Type B pancreatic cell (in vitro differentiated cells): ENCODE measurements around the gene MLH3. TPM values are rescaled to one million over a fixed set of nuclear protein-coding genes. Genes with fewer than 3 reads are reported as not detected.
"Not testable (repeated sequence)": the region's sequence is repeated elsewhere in the genome, so short reads cannot be mapped to it uniquely, and the experiment has no call there.

Source experiments
- DNase-seq: peaks from one replicate; pipeline ENCODE4 v3.0.0; 2021; ENCODE audit warnings: mixed read lengths; ENCODE audit not compliant: unreplicated experiment; ENCODE audit errors: extremely low spot score
- H3K27ac Mint-ChIP-seq: 2 replicates; pipeline ENCODE4 v1.8.0; 2021; ENCODE audit warnings: mild to moderate bottlenecking, mixed read lengths
- H3K27me3 Mint-ChIP-seq: 2 replicates; pipeline ENCODE4 v1.8.0; 2021; ENCODE audit warnings: mixed read lengths
- H3K36me3 Mint-ChIP-seq: 2 replicates; pipeline ENCODE4 v1.8.0; 2021; ENCODE audit warnings: mixed read lengths
- H3K4me1 Mint-ChIP-seq: one replicate; pipeline ENCODE4 v1.8.0; 2021; ENCODE audit warnings: mixed read lengths; ENCODE audit not compliant: unreplicated experiment
- H3K4me3 Mint-ChIP-seq: 2 replicates; pipeline ENCODE4 v1.8.0; 2021; ENCODE audit warnings: mild to moderate bottlenecking, mixed read lengths
- H3K9me3 Mint-ChIP-seq: 2 replicates; pipeline ENCODE4 v1.8.0; 2021; ENCODE audit warnings: mixed read lengths
- total RNA-seq: library from RNA; stranded (reverse); gene quantifications from 2 replicates; pipeline ENCODE4 v1.2.1, GENCODE V29; 2021; ENCODE audit warnings: low replicate concordance
- TF ChIP-seq, protein P1 (sequence below): fragments of 200-600 bp; sonication (generic); conservative IDR thresholded peaks from 2 replicates; pipeline ENCODE4 v1.5.0; 2021; ENCODE audit warnings: antibody characterized with exemption, mild to moderate bottlenecking

The MLH3 gene
- total RNA-seq, 1 donor from 2014 or later, result 28.5 TPM

DNA sequence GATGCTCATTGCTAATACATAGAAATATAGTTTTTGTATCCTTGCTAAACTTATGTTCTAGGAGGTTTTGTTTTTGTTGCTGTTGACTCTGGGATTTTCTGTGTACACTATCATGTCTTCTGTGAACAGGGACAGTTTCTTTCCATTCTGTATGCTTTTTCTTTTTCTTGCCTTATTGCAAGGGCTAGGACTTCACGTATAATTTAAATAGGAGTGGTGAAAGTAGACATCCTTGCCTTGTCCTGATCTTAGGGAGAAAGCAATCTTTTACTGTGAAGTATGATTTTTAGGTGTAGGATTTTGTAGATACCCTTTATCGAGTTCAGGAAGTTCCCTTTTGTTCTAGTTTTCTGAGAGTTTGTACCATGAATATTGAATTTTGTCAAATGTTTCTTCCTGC, 50.0 kb downstream of the MLH3 start:
- H3K36me3 Mint-ChIP-seq, result peaks cover 12% of the 10 kb centered on the region
- H3K4me3 Mint-ChIP-seq, result no peak overlapping the region

DNA sequence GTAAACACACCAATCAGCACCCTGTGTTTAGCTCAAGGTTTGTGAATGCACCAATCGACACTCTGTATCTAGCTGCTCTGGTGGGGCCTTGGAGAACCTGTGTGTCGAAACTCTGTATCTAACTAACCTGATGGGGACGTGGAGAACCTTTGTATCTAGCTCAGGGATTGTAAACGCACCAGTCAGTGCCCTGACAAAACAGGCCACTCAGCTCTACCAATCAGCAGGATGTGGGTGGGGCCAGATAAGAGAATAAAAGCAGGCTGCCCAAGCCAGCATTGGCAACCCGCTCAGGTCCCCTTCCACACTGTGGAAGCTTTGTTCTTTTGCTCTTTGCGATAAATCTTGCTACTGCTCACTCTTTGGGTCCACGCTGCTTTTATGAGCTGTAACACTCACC, 55.5 kb downstream of the MLH3 start:
- H3K4me3 Mint-ChIP-seq, DNase-seq, H3K27ac Mint-ChIP-seq, H3K36me3 Mint-ChIP-seq, H3K9me3 Mint-ChIP-seq, H3K27me3 Mint-ChIP-seq, H3K4me1 Mint-ChIP-seq: not testable (repeated sequence)

More for the DNA sequence above, 50.0 kb downstream of the MLH3 start:
- H3K27me3 Mint-ChIP-seq, result no peaks in the 10 kb centered on the region
- TF ChIP-seq, protein P1, sequence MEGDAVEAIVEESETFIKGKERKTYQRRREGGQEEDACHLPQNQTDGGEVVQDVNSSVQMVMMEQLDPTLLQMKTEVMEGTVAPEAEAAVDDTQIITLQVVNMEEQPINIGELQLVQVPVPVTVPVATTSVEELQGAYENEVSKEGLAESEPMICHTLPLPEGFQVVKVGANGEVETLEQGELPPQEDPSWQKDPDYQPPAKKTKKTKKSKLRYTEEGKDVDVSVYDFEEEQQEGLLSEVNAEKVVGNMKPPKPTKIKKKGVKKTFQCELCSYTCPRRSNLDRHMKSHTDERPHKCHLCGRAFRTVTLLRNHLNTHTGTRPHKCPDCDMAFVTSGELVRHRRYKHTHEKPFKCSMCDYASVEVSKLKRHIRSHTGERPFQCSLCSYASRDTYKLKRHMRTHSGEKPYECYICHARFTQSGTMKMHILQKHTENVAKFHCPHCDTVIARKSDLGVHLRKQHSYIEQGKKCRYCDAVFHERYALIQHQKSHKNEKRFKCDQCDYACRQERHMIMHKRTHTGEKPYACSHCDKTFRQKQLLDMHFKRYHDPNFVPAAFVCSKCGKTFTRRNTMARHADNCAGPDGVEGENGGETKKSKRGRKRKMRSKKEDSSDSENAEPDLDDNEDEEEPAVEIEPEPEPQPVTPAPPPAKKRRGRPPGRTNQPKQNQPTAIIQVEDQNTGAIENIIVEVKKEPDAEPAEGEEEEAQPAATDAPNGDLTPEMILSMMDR, result no peak
- DNase-seq, result no peak
- H3K9me3 Mint-ChIP-seq, result no peaks in the 10 kb centered on the region
- H3K4me1 Mint-ChIP-seq, result peaks cover 15% of the 10 kb centered on the region
- H3K27ac Mint-ChIP-seq, result no peak overlapping the region

DNA sequence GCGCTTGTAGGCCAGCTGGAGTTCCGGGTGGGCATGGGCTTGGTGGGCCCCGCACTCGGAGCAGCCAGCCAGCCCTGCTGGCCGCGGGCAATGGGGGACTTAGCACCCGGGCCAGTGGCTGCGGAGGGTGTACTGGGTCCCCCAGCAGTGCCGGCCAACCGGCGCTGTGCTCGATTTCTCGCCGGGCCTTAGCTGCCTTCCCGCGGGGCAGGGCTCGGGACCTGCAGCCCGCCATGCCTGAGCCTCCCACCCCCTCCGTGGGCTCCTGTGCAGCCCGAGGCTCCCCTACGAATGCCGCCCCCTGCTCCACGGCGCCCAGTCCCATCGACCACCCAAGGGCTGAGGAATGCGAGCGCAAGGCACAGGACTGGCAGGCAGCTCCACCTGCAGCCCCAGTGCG, 57.1 kb downstream of the MLH3 start:
- H3K27me3 Mint-ChIP-seq, H3K4me1 Mint-ChIP-seq, H3K27ac Mint-ChIP-seq, DNase-seq, H3K9me3 Mint-ChIP-seq, H3K4me3 Mint-ChIP-seq, H3K36me3 Mint-ChIP-seq: not testable (repeated sequence)

DNA sequence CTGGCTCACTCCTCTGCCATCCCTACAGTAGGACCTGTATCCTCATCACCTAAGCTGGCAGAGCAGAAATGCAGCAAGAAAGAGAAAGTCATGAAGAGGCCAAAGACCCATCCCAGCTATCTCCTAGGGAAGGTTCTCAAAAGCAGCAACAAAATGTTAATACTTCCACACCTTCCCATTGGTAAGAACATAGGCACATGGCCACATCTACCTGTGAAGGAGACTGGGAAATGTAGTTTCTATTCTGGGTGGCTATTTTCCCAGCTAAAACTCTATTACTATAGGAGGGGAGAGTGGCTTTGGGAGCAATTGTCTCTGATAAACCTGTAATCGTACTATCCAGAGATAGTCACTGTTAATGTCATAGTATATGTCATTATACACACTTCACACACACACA, 62.3 kb downstream of the MLH3 start:
- Mint-ChIP-seq H3K4me1 (no peaks in the 10 kb centered on the region), H3K36me3 (no peaks in the 10 kb centered on the region), H3K27ac (no peak overlapping the region), H3K27me3 (no peaks in the 10 kb centered on the region), H3K4me3 (no peak overlapping the region), H3K9me3 (no peaks in the 10 kb centered on the region)
- TF ChIP-seq, protein P1, result no peak
- no peak for DNase-seq

DNA sequence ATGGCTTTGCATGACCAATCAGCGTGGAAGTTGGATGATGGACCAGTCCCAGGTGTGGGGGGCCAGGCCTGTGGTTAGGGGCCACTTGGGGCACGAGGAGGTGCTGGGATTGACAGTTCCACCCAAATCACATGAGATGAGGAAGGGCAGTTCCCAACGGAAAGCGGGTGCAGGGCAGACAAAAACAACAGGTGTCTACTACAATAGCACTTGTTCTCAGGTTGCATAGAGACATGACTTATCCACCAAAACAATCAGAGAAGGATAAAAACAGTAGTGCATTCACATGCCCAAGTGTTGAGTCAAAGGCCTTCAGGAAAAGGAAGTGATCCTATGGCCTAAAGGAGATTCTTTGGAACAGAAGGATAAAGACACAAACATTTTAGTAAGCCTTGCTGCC, 63.1 kb downstream of the MLH3 start:
- DNase-seq, result no peak
- H3K36me3 Mint-ChIP-seq, result no peaks in the 10 kb centered on the region
- H3K4me1 Mint-ChIP-seq, result no peaks in the 10 kb centered on the region
- TF ChIP-seq, protein P1, result no peak
- H3K9me3 Mint-ChIP-seq, result no peaks in the 10 kb centered on the region
- H3K4me3 Mint-ChIP-seq, result no peak overlapping the region
- no peak overlapping the region for H3K27ac Mint-ChIP-seq
- H3K27me3 Mint-ChIP-seq, result peaks cover 4% of the 10 kb centered on the region

DNA sequence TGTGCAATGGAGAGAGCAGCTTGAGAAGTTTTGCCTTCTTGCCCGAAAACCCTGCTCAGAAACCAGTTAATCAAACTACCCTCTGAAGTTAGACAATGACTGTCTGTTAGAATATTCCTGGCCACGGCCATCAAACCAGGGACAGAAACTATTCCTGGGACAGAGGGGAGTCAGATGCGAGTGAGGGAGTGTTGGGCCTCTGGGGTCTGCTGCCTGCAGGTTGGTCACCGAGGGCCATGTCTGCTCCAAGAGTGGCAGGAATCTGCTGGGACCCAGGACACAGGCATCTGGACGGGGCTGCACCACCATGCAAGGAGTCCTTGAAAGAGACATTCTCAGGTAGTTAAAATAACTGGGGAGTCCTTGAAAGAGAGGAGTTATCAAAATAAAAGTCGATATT, 65.5 kb downstream of the MLH3 start:
- TF ChIP-seq, protein P1, result no peak
- H3K27ac Mint-ChIP-seq, result no peak overlapping the region
- peaks cover 6% of the 10 kb centered on the region for H3K27me3 Mint-ChIP-seq
- no peaks in the 10 kb centered on the region for H3K9me3 Mint-ChIP-seq
- H3K4me1 Mint-ChIP-seq, result peaks cover 10% of the 10 kb centered on the region
- H3K36me3 Mint-ChIP-seq, result no peaks in the 10 kb centered on the region
- no peak overlapping the region for H3K4me3 Mint-ChIP-seq
- DNase-seq, result peak; percentile 24

DNA sequence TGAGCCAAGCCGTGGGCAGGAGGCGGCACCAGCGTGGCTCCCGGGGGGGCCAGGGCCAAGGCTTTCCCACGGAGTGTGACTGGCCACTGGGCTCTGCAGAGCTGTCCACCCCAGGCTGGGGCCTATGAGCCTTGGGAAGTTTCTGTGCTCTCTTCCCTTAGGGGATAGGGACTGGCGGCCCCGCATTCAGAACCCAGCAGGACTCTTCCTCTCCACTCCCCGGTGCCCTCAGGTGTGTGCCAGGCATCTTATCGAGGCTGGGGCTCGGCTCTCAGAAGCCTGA, 66.3 kb downstream of the MLH3 start:
- Mint-ChIP-seq H3K4me3 (no peak overlapping the region), H3K27ac (no peak overlapping the region), H3K4me1 (peaks cover 17% of the 10 kb centered on the region)

More for the DNA sequence above, 66.3 kb downstream of the MLH3 start:
- TF ChIP-seq, protein P1, result no peak
- no peak for DNase-seq
- Mint-ChIP-seq H3K27me3 (peaks cover 6% of the 10 kb centered on the region), H3K9me3 (no peaks in the 10 kb centered on the region), H3K36me3 (no peaks in the 10 kb centered on the region)
